ENCODE measurements around the gene SDK2. TPM values are rescaled to one million over a fixed set of nuclear protein-coding genes. Genes with fewer than 3 reads are reported as not detected.

Gene SDK2
- total and polyA plus RNA-seq, 2 of the 8 experiments (the other 6 are each of a cell fraction or from before 2014, with no cell fraction given) = 3.9 to 4.1 TPM

DNA sequence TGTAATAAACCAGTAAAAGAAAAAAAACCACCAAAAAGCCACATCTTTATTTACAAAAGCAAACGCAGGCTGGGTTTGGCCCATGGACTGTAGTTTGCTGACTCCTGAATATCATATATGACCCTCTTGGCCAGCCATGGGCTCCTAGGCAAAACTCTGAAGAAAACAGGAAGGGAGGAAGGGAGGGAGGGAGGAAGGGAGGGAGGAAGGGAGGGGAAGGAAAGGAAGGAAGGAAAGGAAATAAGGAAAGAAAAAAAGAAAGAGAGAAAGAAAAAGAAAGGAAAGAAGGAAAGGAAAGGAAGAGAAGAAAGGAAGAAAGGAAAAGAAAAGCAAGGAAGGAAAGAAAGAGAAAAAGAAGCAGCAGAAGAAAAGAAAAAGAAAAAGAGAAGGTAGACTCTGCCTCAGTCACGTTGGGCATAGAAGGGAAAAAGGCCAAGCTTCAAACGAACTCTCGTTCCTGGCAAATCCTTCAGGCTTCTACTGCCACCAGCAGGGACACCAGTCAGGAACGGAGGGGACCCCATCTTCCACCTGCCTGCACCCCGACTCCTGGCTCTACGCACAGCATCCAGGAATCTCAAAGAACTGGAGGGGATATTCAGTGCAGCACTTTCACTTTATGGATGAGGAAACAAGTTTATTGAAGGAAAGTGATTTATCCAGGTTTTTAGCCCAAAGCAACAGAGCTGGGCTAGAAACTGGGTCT is 354.5 kb downstream of the SDK2 start:
- no peak overlapping the region for H2BK20ac ChIP-seq (ENCODE audit: low read length)
- WGBS, 2 experiments (ENCODE audit: extremely low coverage in 1 of 2, insufficient coverage in 1 of 2, insufficient read length in 1 of 2, insufficient replicate concordance in 2 of 2, low coverage in 1 of 2, low lambda C conversion rate in 2 of 2, missing lambda C conversion rate in 1 of 2) = 85% methylated on average over 7 of the region's 7 CpGs; no CpG with 5 or more reads in 1 of the 2 experiments
- no peak for FAIRE-seq
- H3K18ac ChIP-seq (ENCODE audit: extremely low read depth, low read length) = no peak overlapping the region
- no peak overlapping the region for H2BK12ac ChIP-seq (ENCODE audit: low read depth, low read length)
- POLR2A ChIA-PET (ENCODE audit: partially characterized antibody) = interaction anchor here (0.8 kb wide), 1 partner anchor 9 kb away, joined by 3 read pairs; no protein-coding TSS in a partner anchor
- no peaks in the 10 kb centered on the region for H3K27me3 ChIP-seq (replicated peaks in 1 of 4; ENCODE audit: control insufficient read depth in 3 of 4, extremely low read depth in 1 of 4, insufficient read depth in 3 of 4, low read length in 3 of 4)
- CTCF ChIA-PET (ENCODE audit: partially characterized antibody) = interaction anchor here (0.9 to 1.2 kb wide), 4 partner anchors 10 to 70 kb away, joined by 3 to 4 read pairs (median 3); no protein-coding TSS in a partner anchor
- no peak overlapping the region for H2AFZ ChIP-seq (ENCODE audit: low read length)
- H4K20me1 ChIP-seq (replicated peaks in 1 of 2; ENCODE audit: control insufficient read depth in 1 of 2, insufficient read depth in 2 of 2, low read length in 2 of 2) = peaks cover 4% of the 10 kb centered on the region in 2 experiments
- no peak overlapping the region for H3K27ac ChIP-seq (ENCODE audit: low read depth, low read length)
- no peaks in the 10 kb centered on the region for H3K9me3 ChIP-seq (ENCODE audit: insufficient read depth in 2 of 2, low read depth in 1 of 2, low read length in 1 of 2)
- H4K8ac ChIP-seq (ENCODE audit: extremely low read depth, insufficient read depth, low read length) = no peak overlapping the region
- H2AK5ac ChIP-seq (ENCODE audit: low read depth, low read length) = no peak overlapping the region
- H4K91ac ChIP-seq (replicated peaks; ENCODE audit: insufficient read length, low read length) = no peak overlapping the region
- no peak overlapping the region for H3K4ac ChIP-seq (replicated peaks; ENCODE audit: insufficient read length, low read depth, low read length)
- no peak for DNase-seq (ENCODE audit: low read depth in 1 of 2, low spot score in 2 of 2)
- no peak overlapping the region for H2BK15ac ChIP-seq (ENCODE audit: low read length)
- no peak overlapping the region for H2BK120ac ChIP-seq (replicated peaks; ENCODE audit: low read depth, low read length)
- H2BK5ac ChIP-seq (ENCODE audit: low read depth, low read length) = no peak overlapping the region
- H3K79me2 ChIP-seq (ENCODE audit: control insufficient read depth in 1 of 2, insufficient read depth in 2 of 2, low read length in 2 of 2) = 0 out of 4 replicates have a peak, but pooled peaks cover 0 to 3% of the 10 kb centered on the region in 2 experiments
- peaks cover 0 to 12% (median 1%) of the 10 kb centered on the region in 4 experiments; a peak in 4 of 7 replicates for H3K4me1 ChIP-seq (replicated peaks in 1 of 4; ENCODE audit: control insufficient read depth in 3 of 4, insufficient read depth in 4 of 4, low read length in 3 of 4)
- no peaks in the 10 kb centered on the region; the same call in 1 of the 2 replicates for H3K23me2 ChIP-seq (ENCODE audit: low read depth, low read length)
- peaks cover 0 to 6% (median 2%) of the 10 kb centered on the region in 4 experiments; a peak in 2 of 8 replicates for H3K36me3 ChIP-seq (ENCODE audit: control insufficient read depth in 2 of 4, insufficient read depth in 4 of 4, low read length in 3 of 4)
- H4K5ac ChIP-seq (ENCODE audit: insufficient read length, low read depth, low read length) = no peak overlapping the region
- H3K4me3 ChIP-seq (ENCODE audit: extremely low read depth in 1 of 4, insufficient read depth in 2 of 4, low read depth in 3 of 4, low read length in 4 of 4) = no peak overlapping the region
- no peak overlapping the region for H3K14ac ChIP-seq (ENCODE audit: insufficient read length)
- no peak overlapping the region for H3K9ac ChIP-seq (replicated peaks in 1 of 4; ENCODE audit: extremely low read depth in 1 of 4, low read depth in 3 of 4, low read length in 3 of 4)
- no peak overlapping the region for H3K23ac ChIP-seq (ENCODE audit: insufficient read length)
- no peak overlapping the region for H3K4me2 ChIP-seq (ENCODE audit: insufficient read depth in 1 of 2, low read depth in 2 of 2, low read length in 2 of 2)
- peaks cover 16% of the 10 kb centered on the region for H3K79me1 ChIP-seq (ENCODE audit: low read depth, low read length)
- no peak overlapping the region for H3K56ac ChIP-seq (replicated peaks; ENCODE audit: insufficient read length, low read depth, low read length)
- TF ChIP-seq BCL11A (IDR thresholded peaks at IDR 0.05; ENCODE audit: low read depth in 2 of 2, low read length in 2 of 2) (no peak), POLR2A (IDR thresholded peaks at IDR 0.05; ENCODE audit: control extremely low read depth in 1 of 2, low read depth in 2 of 2, low read length in 2 of 2) (no peak), EZH2 (IDR thresholded peaks at IDR 0.05; ENCODE audit: low read depth, low read length, severe bottlenecking) (no peak), RAD21 (IDR thresholded peaks at IDR 0.05 in 1 of 2, conservative IDR thresholded peaks at IDR 0.05 in 1 of 2; ENCODE audit: low read depth in 2 of 2, low read length in 2 of 2) (no peak), YY1 (IDR thresholded peaks at IDR 0.05; ENCODE audit: low read depth, low read length) (no peak), SP2 (IDR thresholded peaks at IDR 0.05; ENCODE audit: low read length) (no peak), RFX5 (IDR thresholded peaks at IDR 0.05; ENCODE audit: borderline replicate concordance, low read depth, low read length) (no peak), SRF (IDR thresholded peaks at IDR 0.05; ENCODE audit: low read depth, low read length) (no peak)
- TF ChIP-seq, protein P1, sequence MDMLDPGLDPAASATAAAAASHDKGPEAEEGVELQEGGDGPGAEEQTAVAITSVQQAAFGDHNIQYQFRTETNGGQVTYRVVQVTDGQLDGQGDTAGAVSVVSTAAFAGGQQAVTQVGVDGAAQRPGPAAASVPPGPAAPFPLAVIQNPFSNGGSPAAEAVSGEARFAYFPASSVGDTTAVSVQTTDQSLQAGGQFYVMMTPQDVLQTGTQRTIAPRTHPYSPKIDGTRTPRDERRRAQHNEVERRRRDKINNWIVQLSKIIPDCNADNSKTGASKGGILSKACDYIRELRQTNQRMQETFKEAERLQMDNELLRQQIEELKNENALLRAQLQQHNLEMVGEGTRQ (IDR thresholded peaks at IDR 0.05; ENCODE audit: low read length) = no peak
